CD4-positive, alpha-beta T cell treated with Interleukin-15 for 1 hour (primary cell): ENCODE data around the gene SLC38A3.
"Not testable (repeated sequence)": the region's sequence is repeated elsewhere in the genome, so short reads cannot be mapped to it uniquely, and the experiment has no call there.

Source experiments
- DNase-seq: peaks from one replicate; pipeline ENCODE4 v3.0.0-alpha.2; 2020

Gene SLC38A3

GRCh38 chr3:50211930-50212329 lies 6.9 kb downstream of the SLC38A3 start:
- DNase-seq = no peak

- DNase-seq = no peak
Measured at GRCh38 chr3:50212502-50212901, 7.4 kb downstream of the SLC38A3 start.

- DNase-seq = no peak
Measured at GRCh38 chr3:50212971-50213370, 7.9 kb downstream of the SLC38A3 start.

- DNase-seq = no peak
Measured at GRCh38 chr3:50213373-50213772, 8.3 kb downstream of the SLC38A3 start.

GRCh38 chr3:50214824-50215223 lies 9.8 kb downstream of the SLC38A3 start:
- DNase-seq = no peak

- no peak for DNase-seq
Measured at GRCh38 chr3:50215529-50215928, 10.5 kb downstream of the SLC38A3 start.

- DNase-seq = no peak
Measured at GRCh38 chr3:50217681-50218080, 12.6 kb downstream of the SLC38A3 start.

- no peak for DNase-seq
Measured at GRCh38 chr3:50218448-50218847, 13.4 kb downstream of the SLC38A3 start.

GRCh38 chr3:50219285-50219684 lies 14.2 kb downstream of the SLC38A3 start:
- no peak for DNase-seq

GRCh38 chr3:50220109-50220508 lies 15.0 kb downstream of the SLC38A3 start:
- no peak for DNase-seq

GRCh38 chr3:50221051-50221410 lies 16.0 kb downstream of the SLC38A3 start:
- no peak for DNase-seq

- no peak for DNase-seq
Measured at GRCh38 chr3:50221411-50222168, 16.5 kb downstream of the SLC38A3 start.

- no peak for DNase-seq
Measured at GRCh38 chr3:50222169-50222528, 17.1 kb downstream of the SLC38A3 start.

- DNase-seq = no peak
Measured at GRCh38 chr3:50224639-50225038, 19.6 kb downstream of the SLC38A3 start.

GRCh38 chr3:50226888-50227389 lies 21.9 kb downstream of the SLC38A3 start:
- peak; percentile 43 for DNase-seq

- DNase-seq = peak; percentile 92
Measured at GRCh38 chr3:50227390-50228183, 22.5 kb downstream of the SLC38A3 start.

GRCh38 chr3:50228184-50228763 lies 23.2 kb downstream of the SLC38A3 start:
- DNase-seq = not testable (repeated sequence)

GRCh38 chr3:50229490-50229889 lies 24.4 kb downstream of the SLC38A3 start:
- no peak for DNase-seq

GRCh38 chr3:50230104-50230793 lies 25.2 kb downstream of the SLC38A3 start:
- DNase-seq = no peak

- no peak for DNase-seq
Measured at GRCh38 chr3:50230794-50231125, 25.7 kb downstream of the SLC38A3 start.

- DNase-seq = no peak
Measured at GRCh38 chr3:50231581-50231980, 26.5 kb downstream of the SLC38A3 start.

- DNase-seq = no peak
Measured at GRCh38 chr3:50232303-50232702, 27.2 kb downstream of the SLC38A3 start.

- DNase-seq = no peak
Measured at GRCh38 chr3:50233176-50233575, 28.1 kb downstream of the SLC38A3 start.
